K562 (cell line): Measurements from ENCODE around the gene NAGS. TPM values are rescaled to one million over a fixed set of nuclear protein-coding genes. Genes with fewer than 3 reads are reported as not detected.

ENCODE experiments used
- ATAC-seq: fragments of 200-7000 bp; cut with Tn5 transposase; 3 replicates; pipeline ENCODE4 v1.9.1; 2020; ENCODE audit warnings: moderate library complexity
- BruUV-seq: library from RNA; stranded (reverse); fragments of 400-500 nt; replicated peaks from 2 replicates; lab custom pipeline; 2021; lab: Mats Ljungman, UMichigan
- CTCF ChIA-PET: fragments of 300-600 bp; formaldehyde crosslinking; extraction: SDS; loops from one replicate; lab custom pipeline; 2021; ENCODE audit warnings: low intra/inter-chr PET ratio; lab: Yijun Ruan, JAX
- POLR2A ChIA-PET: fragments of 300-600, 350-650 bp; sonication (Branson Sonifier 250); formaldehyde crosslinking; extraction: SDS; loops from one replicate; lab custom pipeline; 2021; ENCODE audit warnings: antibody characterized with exemption, inconsistent platforms; lab: Yijun Ruan, JAX
- DNase-seq, 4 experiments: peaks; one replicate each; pipeline versions ENCODE4 v3.0.0 to v3.0.0-alpha.2; 2011 to 2018; ENCODE audit warnings: low spot score in 3 of 4, mixed read lengths in 3 of 4; ENCODE audit errors: extremely low read depth in 1 of 4
- FAIRE-seq: peaks from 2 replicates; lab custom pipeline; 2011; peaks lifted over from hg19 to GRCh38; lab: Jason Lieb, UNC
- H2AFZ ChIP-seq: 2 replicates; pipeline ENCODE4 v1.6.0; 2011; ENCODE audit warnings: low read depth, low read length, control low read depth, inconsistent platforms
- H3K27ac ChIP-seq: fragments of 200-600 bp; 3 replicates; pipeline ENCODE4 v1.8.0; 2011; ENCODE audit warnings: low read depth, mild to moderate bottlenecking, control low read depth, inconsistent platforms, low read length, moderate library complexity, mixed read lengths; ENCODE audit errors: extremely low read depth
- H3K27me3 ChIP-seq, 2 experiments: fragments of 300-600 bp in 1 of 2; 2 replicates in 1 of 2; 3 replicates in 1 of 2; pipeline versions ENCODE4 v1.6.0 to v1.8.0; 2011; ENCODE audit warnings: inconsistent platforms in 2 of 2, low read length in 2 of 2, mild to moderate bottlenecking in 1 of 2, mixed read lengths in 1 of 2, moderate library complexity in 1 of 2; ENCODE audit not compliant: control insufficient read depth in 2 of 2, insufficient read depth in 2 of 2
- H3K36me3 ChIP-seq: fragments of 300-600 bp; 3 replicates; pipeline ENCODE4 v1.8.0; 2011; ENCODE audit warnings: mild to moderate bottlenecking, low read length, inconsistent platforms; ENCODE audit not compliant: control insufficient read depth, insufficient read depth
- H3K4me1 ChIP-seq, 2 experiments: fragments of 200-600 bp in 1 of 2; replicated peaks in 1 of 2; 2 replicates in 1 of 2; 3 replicates in 1 of 2; pipeline versions ENCODE4 v1.5.1 to v1.8.0; 2011; ENCODE audit warnings: inconsistent platforms in 2 of 2, low read length in 2 of 2, mild to moderate bottlenecking in 1 of 2, mixed read lengths in 1 of 2, moderate library complexity in 1 of 2; ENCODE audit not compliant: control insufficient read depth in 2 of 2, insufficient read depth in 2 of 2
- H3K4me2 ChIP-seq: 2 replicates; pipeline ENCODE4 v1.6.1; 2011; ENCODE audit warnings: low read length, control low read depth, inconsistent platforms, mixed read lengths; ENCODE audit not compliant: insufficient read depth
- H3K4me3 ChIP-seq: fragments of 200-600 bp; sonication (generic), shearing (Covaris generic); 2 replicates; pipeline ENCODE4 v1.5.1; 2016; ENCODE audit warnings: control low read depth, inconsistent platforms
- H3K79me2 ChIP-seq: fragments of 200-600 bp; 3 replicates; pipeline ENCODE4 v1.8.0; 2011; ENCODE audit warnings: low read length, inconsistent platforms; ENCODE audit not compliant: control insufficient read depth, insufficient read depth
- H3K9ac ChIP-seq, 2 experiments: 2 replicates each; pipeline versions ENCODE4 v1.6.0 to v1.6.1; 2011; ENCODE audit warnings: low read depth in 2 of 2, low read length in 2 of 2, control low read depth in 1 of 2, inconsistent platforms in 1 of 2, mild to moderate bottlenecking in 1 of 2, mixed read lengths in 1 of 2; ENCODE audit not compliant: insufficient read depth in 1 of 2
- H3K9me1 ChIP-seq: one replicate; pipeline ENCODE4 v1.6.0; 2011; ENCODE audit warnings: inconsistent platforms, mild to moderate bottlenecking, low read length, moderate library complexity; ENCODE audit not compliant: control insufficient read depth, insufficient read depth
- H3K9me3 ChIP-seq: replicated peaks from 2 replicates; pipeline ENCODE4 v1.5.1; 2011; ENCODE audit warnings: low read depth, low read length, inconsistent platforms; ENCODE audit not compliant: control insufficient read depth, insufficient read depth
- H4K20me1 ChIP-seq: replicated peaks from 2 replicates; pipeline ENCODE4 v1.6.1; 2011; ENCODE audit warnings: low read length, inconsistent platforms, mixed read lengths; ENCODE audit not compliant: control insufficient read depth, insufficient read depth
- CBFB ChIP-seq: sonication (generic); formaldehyde crosslinking; IDR thresholded peaks from 2 replicates; pipeline ENCODE4 v1.4.0; 2020; ENCODE audit warnings: mild to moderate bottlenecking, missing genetic modification reagents
- CHCHD3 ChIP-seq: fragments of 250-450 bp; sonication (Bioruptor Pico); IDR thresholded peaks from 2 replicates; pipeline ENCODE4 v2.1.2; 2022; ENCODE audit warnings: mild to moderate bottlenecking
- EGR1 ChIP-seq: fragments of 450-650 bp; conservative IDR thresholded peaks from 2 replicates; pipeline ENCODE4 v1.6.1; 2017; ENCODE audit warnings: mild to moderate bottlenecking
- FOS ChIP-seq: IDR thresholded peaks from 3 replicates; pipeline ENCODE4 v1.6.1; 2011; ENCODE audit not compliant: insufficient read length; ENCODE audit errors: extremely low read depth
- MYBL2 ChIP-seq, 2 experiments: fragments of 450-650 bp in 1 of 2; sonication (generic) in 1 of 2; formaldehyde crosslinking in 1 of 2; IDR thresholded peaks; 2 replicates each; pipeline versions ENCODE4 v1.6.1 to v1.8.1; 2017 to 2022; ENCODE audit warnings: borderline replicate concordance in 1 of 2, inconsistent platforms in 1 of 2, low read depth in 1 of 2, mild to moderate bottlenecking in 1 of 2, missing genetic modification reagents in 1 of 2, moderate library complexity in 1 of 2
- NCOA1 ChIP-seq: fragments of 450-650 bp; IDR thresholded peaks from 2 replicates; pipeline ENCODE4 v1.6.1; 2016; ENCODE audit warnings: low read depth
- NR3C1 ChIP-seq: sonication (generic); formaldehyde crosslinking; IDR thresholded peaks from 2 replicates; pipeline ENCODE4 v1.8.1; 2022; ENCODE audit warnings: missing genetic modification reagents
- SAFB ChIP-seq: fragments of 200-400 bp; formaldehyde crosslinking; IDR thresholded peaks from 2 replicates; pipeline ENCODE4 v1.6.1; 2017; ENCODE audit warnings: low read depth, low read length, borderline replicate concordance
- STAT6 ChIP-seq: sonication (generic); formaldehyde crosslinking; IDR thresholded peaks from 2 replicates; pipeline ENCODE4 v1.8.1; 2023; ENCODE audit warnings: mild to moderate bottlenecking, missing genetic modification reagents
- ZC3H8 ChIP-seq: fragments of 450-650 bp; IDR thresholded peaks from 2 replicates; pipeline ENCODE4 v1.6.1; 2017
- ZNF696 ChIP-seq: fragments of 250-450 bp; sonication (Bioruptor Pico); conservative IDR thresholded peaks from 2 replicates; pipeline ENCODE4 v1.4.0; 2020; ENCODE audit warnings: mild to moderate bottlenecking, moderate library complexity
- ZNF717 ChIP-seq: fragments of 250-450 bp; sonication (Bioruptor Pico); IDR thresholded peaks from 2 replicates; pipeline ENCODE4 v1.5.0; 2021
- ZNF766 ChIP-seq: fragments of 200-800 bp; sonication (Bioruptor generic); conservative IDR thresholded peaks from 2 replicates; pipeline ENCODE4 v1.6.1; 2016; ENCODE audit warnings: missing genetic modification characterization, missing compliant biosample characterization
- WGBS: fragments of 100-300 bp; shearing (Covaris generic); methylation state at CpG from one replicate; pipeline ENCODE4 v1.1.6; 2016; ENCODE audit warnings: low coverage, mixed read lengths; ENCODE audit not compliant: insufficient coverage; ENCODE audit errors: missing lambda C conversion rate; 5-methylcytosine and 5-hydroxymethylcytosine counted together
- in situ Hi-C: fragments of 300-500 bp; cut with MboI; formaldehyde crosslinking; loops from 4 replicates; pipeline ENCODE4 v1.15.0; 2018; ENCODE audit warnings: inconsistent platforms, mixed read lengths
- intact Hi-C: fragments of 100-400 bp; cut with micrococcal nuclease; formaldehyde crosslinking; loops from 2 replicates; pipeline ENCODE4 v1.14.2; 2022
- polyA plus RNA-seq, 8 experiments: library from polyadenylated mRNA; depleted of rRNA in 4 of 8; stranded (reverse) in 5 of 8; unstranded in 3 of 8; fragments of >200 nt; fragmentation: Nextera tagmentation in 2 of 8; fragmentation: Illumina TruSeq in 1 of 8; extraction: Ambion mirVana in 2 of 8; extraction: Trizol in 1 of 8; gene quantifications; 2 replicates each; pipeline versions ENCODE4 v1.2.1 to v1.2.3, GENCODE V29; 2011 to 2014; ENCODE audit warnings: inconsistent platforms in 1 of 8, missing spikeins in 1 of 8
- total RNA-seq, 7 experiments: library from RNA; depleted of rRNA in 6 of 7; stranded (reverse); fragments of >200 nt in 6 of 7; fragmentation: Illumina TruSeq in 2 of 7; extraction: Trizol in 2 of 7; gene quantifications; 2 replicates each; pipeline versions ENCODE4 v1.2.1 to v1.2.3, GENCODE V29; 2011 to 2021; ENCODE audit warnings: low replicate concordance in 1 of 7
- TF ChIP-seq, protein P1 (sequence below): fragments of 250-450 bp; sonication (Bioruptor Pico); IDR thresholded peaks from 2 replicates; pipeline ENCODE4 v1.4.0; 2020; ENCODE audit warnings: mild to moderate bottlenecking

The NAGS gene
- total and polyA plus RNA-seq, 9 of the 15 experiments (the other 6 are each of a cell fraction or from before 2014, with no cell fraction given) = not detected

DNA sequence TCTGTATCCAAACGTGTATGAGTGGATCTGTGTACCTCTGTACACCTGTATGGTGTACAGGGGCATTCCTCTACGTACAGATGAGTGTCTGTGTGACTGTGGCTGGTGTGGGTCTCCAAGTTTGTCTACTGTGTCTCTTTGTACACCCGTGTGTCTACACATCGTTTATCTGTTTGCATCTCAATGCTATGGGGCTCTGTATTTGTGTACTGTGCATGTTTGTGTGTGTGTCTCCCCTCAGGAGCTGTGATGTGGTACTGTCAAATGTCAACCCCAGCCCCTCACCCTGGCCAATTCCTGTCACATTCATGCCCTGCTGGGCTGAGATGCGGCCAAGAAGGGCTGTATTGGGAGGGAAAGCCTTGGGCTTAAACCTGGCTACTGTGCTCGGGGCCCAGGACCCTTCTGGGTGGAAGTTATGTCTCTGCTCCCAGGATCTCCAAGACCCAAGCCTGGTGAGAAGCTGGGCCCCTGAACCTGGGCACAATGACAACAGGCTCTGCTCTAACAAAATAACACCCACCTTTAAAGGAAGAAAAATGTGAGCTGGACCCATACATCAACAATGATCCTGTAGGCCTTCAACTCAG lies 3.5 kb upstream of the NAGS start:
- FAIRE-seq (no peak), DNase-seq (no peak), ATAC-seq (no peak)
- in situ Hi-C loops (no loop called here), intact Hi-C loops (no loop called here)
- H3K9me1 ChIP-seq = no peaks in the 10 kb centered on the region
- BruUV-seq = no TSS peak
- H3K27ac ChIP-seq = no peak overlapping the region
- no peak overlapping the region for H3K9ac ChIP-seq
- CTCF ChIA-PET = no interaction called here
- H4K20me1 ChIP-seq = no peaks in the 10 kb centered on the region
- H3K4me2 ChIP-seq = no peak overlapping the region
- no peak overlapping the region for H2AFZ ChIP-seq
- peaks cover 5 to 20% of the 10 kb centered on the region in 2 experiments; a peak in 3 of 5 replicates for H3K4me1 ChIP-seq
- no peaks in the 10 kb centered on the region for H3K79me2 ChIP-seq
- H3K36me3 ChIP-seq = no peaks in the 10 kb centered on the region
- POLR2A ChIA-PET = interaction anchor here (1.2 kb wide), 1 partner anchor 13 kb away, joined by 3 read pairs; no protein-coding TSS in a partner anchor
- no peak overlapping the region for H3K4me3 ChIP-seq
- H3K9me3 ChIP-seq = no peaks in the 10 kb centered on the region
- TF ChIP-seq SAFB (no peak), ZNF766 (CRISPR knock-in tag) (no peak), NCOA1 (no peak), ZC3H8 (no peak), EGR1 (no peak), ZNF717 (CRISPR knock-in tag) (no peak), STAT6 (CRISPR knock-in tag) (no peak), MYBL2 (IDR thresholded peaks at IDR 0.05; ENCODE audit: low read depth) (no peak), MYBL2 (CRISPR knock-in tag; IDR thresholded peaks at IDR 0.05; ENCODE audit: borderline replicate concordance) (no peak), CBFB (CRISPR knock-in tag) (no peak), NR3C1 (CRISPR knock-in tag) (no peak), FOS (no peak), CHCHD3 (no peak), ZNF696 (CRISPR knock-in tag) (no peak)
- TF ChIP-seq, protein P1, sequence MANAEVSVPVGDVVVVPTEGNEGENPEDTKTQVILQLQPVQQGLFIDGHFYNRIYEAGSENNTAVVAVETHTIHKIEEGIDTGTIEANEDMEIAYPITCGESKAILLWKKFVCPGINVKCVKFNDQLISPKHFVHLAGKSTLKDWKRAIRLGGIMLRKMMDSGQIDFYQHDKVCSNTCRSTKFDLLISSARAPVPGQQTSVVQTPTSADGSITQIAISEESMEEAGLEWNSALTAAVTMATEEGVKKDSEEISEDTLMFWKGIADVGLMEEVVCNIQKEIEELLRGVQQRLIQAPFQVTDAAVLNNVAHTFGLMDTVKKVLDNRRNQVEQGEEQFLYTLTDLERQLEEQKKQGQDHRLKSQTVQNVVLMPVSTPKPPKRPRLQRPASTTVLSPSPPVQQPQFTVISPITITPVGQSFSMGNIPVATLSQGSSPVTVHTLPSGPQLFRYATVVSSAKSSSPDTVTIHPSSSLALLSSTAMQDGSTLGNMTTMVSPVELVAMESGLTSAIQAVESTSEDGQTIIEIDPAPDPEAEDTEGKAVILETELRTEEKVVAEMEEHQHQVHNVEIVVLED = no peak
- H3K27me3 ChIP-seq = no peaks in the 10 kb centered on the region; a peak in 1 of 5 replicates
- 36% methylated on average over 6 of the region's 6 CpGs for WGBS
